Panc1 (cell line): Measurements from ENCODE around the gene ADARB1. TPM values are rescaled to one million over a fixed set of nuclear protein-coding genes. Genes with fewer than 3 reads are reported as not detected.

Experiments
- ATAC-seq: fragments of 200-7000 bp; cut with Tn5 transposase; 2 replicates; pipeline ENCODE4 v1.9.1; 2020; ENCODE audit warnings: mild to moderate bottlenecking, moderate library complexity
- BruUV-seq: library from RNA; stranded (reverse); fragments of 400-500 nt; replicated peaks from 2 replicates; lab custom pipeline; 2021; lab: Mats Ljungman, UMichigan
- CTCF ChIA-PET: fragments of 300-600 bp; sonication (Branson Sonifier 250); formaldehyde crosslinking; loops from one replicate; lab custom pipeline; 2022; ENCODE audit warnings: antibody characterized with exemption; lab: Charles Lee
- POLR2A ChIA-PET: fragments of 300-600 bp; sonication (Branson Sonifier 250); formaldehyde crosslinking; loops from one replicate; lab custom pipeline; 2022; ENCODE audit warnings: antibody characterized with exemption; lab: Charles Lee
- DNase-seq: peaks from one replicate; pipeline ENCODE4 v3.0.0-alpha.2; 2010; ENCODE audit warnings: low read depth, low spot score
- H3K27ac ChIP-seq: 2 replicates; pipeline ENCODE4 v1.5.1; 2011; ENCODE audit warnings: mild to moderate bottlenecking, low read length, inconsistent platforms
- H3K27me3 ChIP-seq: fragments of 200-500 bp; sonication (Bioruptor generic); 2 replicates; pipeline ENCODE4 v1.6.0; 2014; ENCODE audit warnings: low read length, inconsistent platforms; ENCODE audit not compliant: control insufficient read depth, insufficient read depth
- H3K36me3 ChIP-seq: fragments of 200-500 bp; sonication (Bioruptor generic); 2 replicates; pipeline ENCODE4 v1.5.1; 2014; ENCODE audit warnings: inconsistent platforms, mild to moderate bottlenecking, low read length, moderate library complexity; ENCODE audit not compliant: control insufficient read depth, insufficient read depth
- H3K4me1 ChIP-seq: 2 replicates; pipeline ENCODE4 v1.5.1; 2011; ENCODE audit warnings: inconsistent platforms, mild to moderate bottlenecking, low read length, moderate library complexity; ENCODE audit not compliant: control insufficient read depth, insufficient read depth
- H3K4me3 ChIP-seq, 2 experiments: 2 replicates each; pipeline ENCODE4 v1.5.1; 2011 to 2012; ENCODE audit warnings: low read depth in 2 of 2, low read length in 2 of 2, mild to moderate bottlenecking in 2 of 2, inconsistent platforms in 1 of 2, moderate library complexity in 1 of 2
- H3K9me3 ChIP-seq: fragments of 200-500 bp; sonication (Bioruptor generic); 2 replicates; pipeline ENCODE4 v1.5.1; 2014; ENCODE audit warnings: low read depth, mild to moderate bottlenecking, inconsistent platforms, low read length, moderate library complexity; ENCODE audit not compliant: control insufficient read depth, insufficient read depth
- POLR2AphosphoS5 ChIP-seq: IDR thresholded peaks from 2 replicates; pipeline ENCODE4 v1.6.1; 2012; ENCODE audit warnings: mild to moderate bottlenecking, low read depth, low read length, moderate library complexity
- SIN3A ChIP-seq: IDR thresholded peaks from 2 replicates; pipeline ENCODE4 v1.6.1; 2012; ENCODE audit warnings: low read depth, mild to moderate bottlenecking, low read length, moderate library complexity, borderline replicate concordance; ENCODE audit not compliant: insufficient read depth
- TCF7L2 ChIP-seq: IDR thresholded peaks from 2 replicates; pipeline ENCODE4 v1.6.1; 2011; ENCODE audit warnings: mild to moderate bottlenecking, low read depth, low read length, inconsistent platforms
- in situ Hi-C: cut with HindIII; loops from 2 replicates; pipeline ENCODE4 v1.10.0; 2016; ENCODE audit warnings: low sequenced_read_pairs, low pct_unique_long_range_greater_than_20kb
- intact Hi-C: fragments of 100-400 bp; cut with micrococcal nuclease; formaldehyde crosslinking; loops from one replicate; pipeline ENCODE4 v1.10.0; 2022; ENCODE audit not compliant: unreplicated experiment
- total RNA-seq: library from RNA; stranded (reverse); gene quantifications from one replicate; pipeline ENCODE4 v1.2.1, GENCODE V29; 2021; ENCODE audit not compliant: unreplicated experiment
- TF ChIP-seq, protein P1 (sequence below), 2 experiments: IDR thresholded peaks; 2 replicates each; pipeline ENCODE4 v1.6.1; 2011 to 2012; ENCODE audit warnings: low read depth in 2 of 2, control low read depth in 1 of 2, low read length in 1 of 2, mild to moderate bottlenecking in 1 of 2, moderate library complexity in 1 of 2; ENCODE audit not compliant: insufficient read depth in 1 of 2
- TF ChIP-seq, protein P2 (sequence below): fragments of 450-650 bp; IDR thresholded peaks from 2 replicates; pipeline ENCODE4 v1.5.1; 2017; ENCODE audit warnings: mild to moderate bottlenecking

Gene ADARB1
- total RNA-seq, 1 experiment from 2014 or later = 15.0 TPM

DNA sequence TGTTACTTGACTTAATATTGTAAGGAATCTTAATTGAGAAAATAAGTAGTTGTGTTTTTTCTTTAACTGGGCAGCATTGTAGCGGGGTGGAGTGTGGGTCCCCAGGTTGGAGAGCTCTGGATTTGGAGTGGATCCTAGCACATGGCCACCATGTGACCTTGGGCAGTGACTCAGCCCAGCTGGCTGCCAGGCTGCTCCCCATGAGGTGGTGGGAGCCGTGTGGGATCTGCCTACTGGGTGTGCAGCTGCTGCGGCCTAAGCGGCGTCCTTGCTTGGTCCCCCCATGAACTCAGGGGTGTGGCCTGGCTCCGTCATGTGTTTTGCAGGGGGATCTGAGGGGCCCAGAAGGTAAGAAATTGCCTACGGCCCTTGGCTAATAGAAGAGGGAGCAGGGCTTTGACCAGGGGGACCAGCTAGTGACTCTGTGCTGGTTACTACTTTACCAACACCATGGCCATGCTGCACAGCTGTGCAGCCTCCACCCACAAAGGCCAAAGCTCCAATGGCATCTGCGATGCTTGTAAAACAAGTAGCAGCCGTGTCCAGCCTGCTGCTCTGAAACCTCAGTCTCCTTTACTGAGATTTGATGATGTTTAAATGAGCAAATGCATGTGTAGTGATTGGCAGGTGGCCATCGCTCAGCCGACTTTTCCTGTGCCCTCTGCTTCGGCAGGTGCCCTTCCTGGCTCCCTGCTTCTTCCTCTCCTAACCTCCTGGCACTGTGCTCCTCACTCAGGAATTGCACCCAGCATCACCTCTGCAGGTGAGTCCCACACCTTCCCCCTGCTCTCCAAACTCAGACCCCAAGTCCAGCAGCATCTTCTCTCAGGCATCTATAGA lies 68.3 kb downstream of the ADARB1 start:
- Histone ChIP-seq H3K27me3 (no peaks in the 10 kb centered on the region), H3K4me1 (0 out of 2 replicates have a peak, but pooled peaks cover 3% of the 10 kb centered on the region), H3K4me3 (no peak overlapping the region), H3K27ac (no peak overlapping the region), H3K9me3 (no peaks in the 10 kb centered on the region), H3K36me3 (no peaks in the 10 kb centered on the region)
- TF ChIP-seq POLR2AphosphoS5 = no peak
- TF ChIP-seq, protein P1, sequence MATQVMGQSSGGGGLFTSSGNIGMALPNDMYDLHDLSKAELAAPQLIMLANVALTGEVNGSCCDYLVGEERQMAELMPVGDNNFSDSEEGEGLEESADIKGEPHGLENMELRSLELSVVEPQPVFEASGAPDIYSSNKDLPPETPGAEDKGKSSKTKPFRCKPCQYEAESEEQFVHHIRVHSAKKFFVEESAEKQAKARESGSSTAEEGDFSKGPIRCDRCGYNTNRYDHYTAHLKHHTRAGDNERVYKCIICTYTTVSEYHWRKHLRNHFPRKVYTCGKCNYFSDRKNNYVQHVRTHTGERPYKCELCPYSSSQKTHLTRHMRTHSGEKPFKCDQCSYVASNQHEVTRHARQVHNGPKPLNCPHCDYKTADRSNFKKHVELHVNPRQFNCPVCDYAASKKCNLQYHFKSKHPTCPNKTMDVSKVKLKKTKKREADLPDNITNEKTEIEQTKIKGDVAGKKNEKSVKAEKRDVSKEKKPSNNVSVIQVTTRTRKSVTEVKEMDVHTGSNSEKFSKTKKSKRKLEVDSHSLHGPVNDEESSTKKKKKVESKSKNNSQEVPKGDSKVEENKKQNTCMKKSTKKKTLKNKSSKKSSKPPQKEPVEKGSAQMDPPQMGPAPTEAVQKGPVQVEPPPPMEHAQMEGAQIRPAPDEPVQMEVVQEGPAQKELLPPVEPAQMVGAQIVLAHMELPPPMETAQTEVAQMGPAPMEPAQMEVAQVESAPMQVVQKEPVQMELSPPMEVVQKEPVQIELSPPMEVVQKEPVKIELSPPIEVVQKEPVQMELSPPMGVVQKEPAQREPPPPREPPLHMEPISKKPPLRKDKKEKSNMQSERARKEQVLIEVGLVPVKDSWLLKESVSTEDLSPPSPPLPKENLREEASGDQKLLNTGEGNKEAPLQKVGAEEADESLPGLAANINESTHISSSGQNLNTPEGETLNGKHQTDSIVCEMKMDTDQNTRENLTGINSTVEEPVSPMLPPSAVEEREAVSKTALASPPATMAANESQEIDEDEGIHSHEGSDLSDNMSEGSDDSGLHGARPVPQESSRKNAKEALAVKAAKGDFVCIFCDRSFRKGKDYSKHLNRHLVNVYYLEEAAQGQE (IDR thresholded peaks at IDR 0.05; ENCODE audit: insufficient read depth in 1 of 2, low read depth in 2 of 2, low read length in 1 of 2) = no peak
- no peak for TF ChIP-seq SIN3A
- no peak for TF ChIP-seq TCF7L2
- TF ChIP-seq, protein P2, sequence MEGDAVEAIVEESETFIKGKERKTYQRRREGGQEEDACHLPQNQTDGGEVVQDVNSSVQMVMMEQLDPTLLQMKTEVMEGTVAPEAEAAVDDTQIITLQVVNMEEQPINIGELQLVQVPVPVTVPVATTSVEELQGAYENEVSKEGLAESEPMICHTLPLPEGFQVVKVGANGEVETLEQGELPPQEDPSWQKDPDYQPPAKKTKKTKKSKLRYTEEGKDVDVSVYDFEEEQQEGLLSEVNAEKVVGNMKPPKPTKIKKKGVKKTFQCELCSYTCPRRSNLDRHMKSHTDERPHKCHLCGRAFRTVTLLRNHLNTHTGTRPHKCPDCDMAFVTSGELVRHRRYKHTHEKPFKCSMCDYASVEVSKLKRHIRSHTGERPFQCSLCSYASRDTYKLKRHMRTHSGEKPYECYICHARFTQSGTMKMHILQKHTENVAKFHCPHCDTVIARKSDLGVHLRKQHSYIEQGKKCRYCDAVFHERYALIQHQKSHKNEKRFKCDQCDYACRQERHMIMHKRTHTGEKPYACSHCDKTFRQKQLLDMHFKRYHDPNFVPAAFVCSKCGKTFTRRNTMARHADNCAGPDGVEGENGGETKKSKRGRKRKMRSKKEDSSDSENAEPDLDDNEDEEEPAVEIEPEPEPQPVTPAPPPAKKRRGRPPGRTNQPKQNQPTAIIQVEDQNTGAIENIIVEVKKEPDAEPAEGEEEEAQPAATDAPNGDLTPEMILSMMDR = no peak
- in situ Hi-C loops = no loop called here
- no TSS peak for BruUV-seq
- DNase-seq (no peak), ATAC-seq (no peak)
- POLR2A ChIA-PET = no interaction called here
- intact Hi-C loops = loop anchor here (10.0 kb wide), 1 partner anchor 132 kb away; no protein-coding TSS in a partner anchor
- CTCF ChIA-PET = no interaction called here

DNA sequence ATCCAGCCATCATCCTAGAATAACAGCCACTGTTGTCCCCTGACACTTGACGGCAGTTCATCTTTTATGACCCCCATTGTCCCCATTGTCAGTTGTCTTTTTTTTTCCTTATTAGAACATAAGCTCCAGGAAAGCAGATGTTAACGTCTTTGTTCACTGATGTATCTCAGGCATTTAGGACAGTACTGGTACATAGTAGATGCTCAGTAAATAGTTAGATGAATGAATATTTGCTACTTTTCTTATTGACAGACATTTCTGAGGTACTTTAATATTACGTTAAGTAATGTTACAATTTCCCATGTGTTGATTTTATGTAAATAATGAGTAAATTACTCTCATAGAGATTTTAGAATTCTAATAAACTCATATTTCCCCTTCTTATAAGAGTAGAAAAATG lies 69.5 kb downstream of the ADARB1 start:
- Histone ChIP-seq H3K9me3 (no peaks in the 10 kb centered on the region), H3K4me1 (0 out of 2 replicates have a peak, but pooled peaks cover 3% of the 10 kb centered on the region), H3K27me3 (no peaks in the 10 kb centered on the region), H3K27ac (no peak overlapping the region), H3K36me3 (no peaks in the 10 kb centered on the region), H3K4me3 (no peak overlapping the region)
- in situ Hi-C loops (no loop called here), intact Hi-C loops (loop anchor here (10.0 kb wide), 1 partner anchor 131 kb away; no protein-coding TSS in a partner anchor)
- BruUV-seq = no TSS peak
- CTCF ChIA-PET = no interaction called here
- ATAC-seq (no peak), DNase-seq (no peak)
- POLR2A ChIA-PET = no interaction called here
- TF ChIP-seq TCF7L2 (no peak), POLR2AphosphoS5 (no peak), SIN3A (no peak)
- TF ChIP-seq, protein P1 (IDR thresholded peaks at IDR 0.05; ENCODE audit: insufficient read depth in 1 of 2, low read depth in 2 of 2, low read length in 1 of 2) = no peak
- TF ChIP-seq, protein P2 = no peak
